GM18505 (cell line): ENCODE data around the gene METTL6.
A peak's percentile ranks its signal among the peaks of the same experiment; 100 is the strongest.
"Not testable (repeated sequence)": the region's sequence is repeated elsewhere in the genome, so short reads cannot be mapped to it uniquely, and the experiment has no call there.

Experiments used
- ATAC-seq: cut with Tn5 transposase; IDR thresholded peaks from one replicate; pipeline ENCODE4 v1.9.1; 2021; ENCODE audit not compliant: unreplicated experiment
- POLR2A ChIP-seq: IDR thresholded peaks from 4 replicates; pipeline ENCODE4 v1.6.1; 2011; ENCODE audit warnings: borderline replicate concordance; ENCODE audit not compliant: insufficient read depth, insufficient read length; ENCODE audit errors: extremely low read depth

METTL6 gene

GRCh38 chr3:15403965-15404364, 23.4 kb downstream of the METTL6 start:
- ATAC-seq = no peak
- no peak for TF ChIP-seq POLR2A

GRCh38 chr3:15403495-15403894, 23.8 kb downstream of the METTL6 start:
- no peak for TF ChIP-seq POLR2A
- ATAC-seq = no peak

GRCh38 chr3:15401936-15402335, 25.4 kb downstream of the METTL6 start:
- ATAC-seq = no peak
- TF ChIP-seq POLR2A = no peak

- ATAC-seq = no peak
- no peak for TF ChIP-seq POLR2A
Observed at GRCh38 chr3:15399970-15400369, 27.4 kb downstream of the METTL6 start.

- ATAC-seq = not testable (repeated sequence)
Observed at GRCh38 chr3:15398731-15399133, 28.6 kb downstream of the METTL6 start.

- not testable (repeated sequence) for ATAC-seq
Observed at GRCh38 chr3:15393252-15393651, 34.1 kb downstream of the METTL6 start.

GRCh38 chr3:15391007-15391406, 36.3 kb downstream of the METTL6 start:
- no peak for ATAC-seq
- no peak for TF ChIP-seq POLR2A

GRCh38 chr3:15390460-15390859, 36.9 kb downstream of the METTL6 start:
- ATAC-seq = no peak
- no peak for TF ChIP-seq POLR2A

GRCh38 chr3:15388335-15388734, 39.0 kb downstream of the METTL6 start:
- not testable (repeated sequence) for ATAC-seq

- ATAC-seq = no peak
- no peak for TF ChIP-seq POLR2A
Observed at GRCh38 chr3:15387735-15388134, 39.6 kb downstream of the METTL6 start.

- TF ChIP-seq POLR2A = no peak
- ATAC-seq = no peak
Observed at GRCh38 chr3:15387171-15387581, 40.2 kb downstream of the METTL6 start.

- ATAC-seq = not testable (repeated sequence)
Observed at GRCh38 chr3:15386654-15386955, 40.7 kb downstream of the METTL6 start.

GRCh38 chr3:15385901-15386653, 41.3 kb downstream of the METTL6 start:
- ATAC-seq = no peak
- no peak for TF ChIP-seq POLR2A

- ATAC-seq = not testable (repeated sequence)
Observed at GRCh38 chr3:15385238-15385695, 42.1 kb downstream of the METTL6 start.

GRCh38 chr3:15384510-15385237, 42.7 kb downstream of the METTL6 start:
- no peak for TF ChIP-seq POLR2A
- ATAC-seq = peak; percentile 78

GRCh38 chr3:15382405-15382923, 44.9 kb downstream of the METTL6 start:
- no peak for ATAC-seq
- no peak for TF ChIP-seq POLR2A
